BE2C (cell line): ENCODE measurements around the gene MYMK. TPM values are rescaled to one million over a fixed set of nuclear protein-coding genes. Genes with fewer than 3 reads are reported as not detected.

Experiments
- DNase-seq: peaks from one replicate; pipeline ENCODE4 v3.0.0-alpha.2; 2020
- H3K27me3 ChIP-seq: fragments of 250-450 bp; sonication (Bioruptor Pico); 2 replicates; pipeline ENCODE4 v1.5.1; 2020; ENCODE audit warnings: mild to moderate bottlenecking
- H3K36me3 ChIP-seq: fragments of 250-450 bp; sonication (Bioruptor Pico); 2 replicates; pipeline ENCODE4 v1.5.1; 2020; ENCODE audit warnings: mild to moderate bottlenecking
- H3K4me1 ChIP-seq: fragments of 250-450 bp; sonication (Bioruptor Pico); 2 replicates; pipeline ENCODE4 v1.5.1; 2020
- H3K4me3 ChIP-seq: 2 replicates; pipeline ENCODE4 v1.5.1; 2011; ENCODE audit warnings: low read depth, low read length
- H3K9me3 ChIP-seq: fragments of 250-450 bp; sonication (Bioruptor Pico); 2 replicates; pipeline ENCODE4 v1.5.1; 2020
- polyA plus RNA-seq: library from polyadenylated mRNA; unstranded; fragments of >200 nt; gene quantifications from one replicate; pipeline ENCODE4 v1.2.1, GENCODE V29; 2012; ENCODE audit warnings: low read depth, missing spikeins; ENCODE audit not compliant: insufficient read length, insufficient read depth
- TF ChIP-seq, protein P1 (sequence below): IDR thresholded peaks from 2 replicates; pipeline ENCODE4 v1.5.1; 2012; ENCODE audit warnings: mild to moderate bottlenecking, low read depth, low read length

MYMK gene
- polyA plus RNA-seq = not detected

DNA sequence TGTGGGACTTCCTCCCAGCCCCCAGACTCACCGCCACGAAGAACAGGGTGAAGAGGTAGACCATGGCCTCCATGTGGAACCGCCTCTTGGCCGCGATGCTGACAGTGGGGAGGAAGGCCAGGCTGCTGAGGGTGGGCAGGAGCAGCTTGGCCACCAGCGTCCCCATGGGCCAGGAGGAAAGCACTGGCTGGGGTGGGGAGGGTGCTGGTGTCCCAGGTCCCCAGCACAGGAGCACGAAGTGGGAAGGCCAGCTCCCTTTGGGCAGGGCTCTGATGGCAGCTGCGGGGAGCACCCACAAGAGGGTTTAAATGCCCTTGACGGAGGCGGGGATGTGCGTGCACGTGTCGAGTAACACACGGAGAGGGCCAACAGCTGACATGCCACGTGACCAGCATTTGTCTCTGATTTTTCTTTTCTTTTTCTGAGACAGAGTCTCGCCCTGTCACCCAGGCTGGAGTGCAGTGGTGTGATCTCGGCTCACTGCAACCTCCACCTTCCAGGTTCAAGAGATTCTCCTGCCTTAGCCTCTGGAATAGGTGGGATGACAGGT lies at the start of gene MYMK:
Gene MYMK (minus strand): TSS at position 281 of the 550 bp plus-strand sequence. CDS start 115 bp downstream, at position 166.
- TF ChIP-seq, protein P1, sequence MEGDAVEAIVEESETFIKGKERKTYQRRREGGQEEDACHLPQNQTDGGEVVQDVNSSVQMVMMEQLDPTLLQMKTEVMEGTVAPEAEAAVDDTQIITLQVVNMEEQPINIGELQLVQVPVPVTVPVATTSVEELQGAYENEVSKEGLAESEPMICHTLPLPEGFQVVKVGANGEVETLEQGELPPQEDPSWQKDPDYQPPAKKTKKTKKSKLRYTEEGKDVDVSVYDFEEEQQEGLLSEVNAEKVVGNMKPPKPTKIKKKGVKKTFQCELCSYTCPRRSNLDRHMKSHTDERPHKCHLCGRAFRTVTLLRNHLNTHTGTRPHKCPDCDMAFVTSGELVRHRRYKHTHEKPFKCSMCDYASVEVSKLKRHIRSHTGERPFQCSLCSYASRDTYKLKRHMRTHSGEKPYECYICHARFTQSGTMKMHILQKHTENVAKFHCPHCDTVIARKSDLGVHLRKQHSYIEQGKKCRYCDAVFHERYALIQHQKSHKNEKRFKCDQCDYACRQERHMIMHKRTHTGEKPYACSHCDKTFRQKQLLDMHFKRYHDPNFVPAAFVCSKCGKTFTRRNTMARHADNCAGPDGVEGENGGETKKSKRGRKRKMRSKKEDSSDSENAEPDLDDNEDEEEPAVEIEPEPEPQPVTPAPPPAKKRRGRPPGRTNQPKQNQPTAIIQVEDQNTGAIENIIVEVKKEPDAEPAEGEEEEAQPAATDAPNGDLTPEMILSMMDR = no peak
- no peak for DNase-seq
- H3K9me3 ChIP-seq = no peaks in the 10 kb centered on the region
- H3K36me3 ChIP-seq = no peaks in the 10 kb centered on the region
- no peak within 1 kb of the TSS for H3K4me3 ChIP-seq
- peaks cover 46% of the 10 kb centered on the region for H3K4me1 ChIP-seq
- no peaks in the 10 kb centered on the region for H3K27me3 ChIP-seq

DNA sequence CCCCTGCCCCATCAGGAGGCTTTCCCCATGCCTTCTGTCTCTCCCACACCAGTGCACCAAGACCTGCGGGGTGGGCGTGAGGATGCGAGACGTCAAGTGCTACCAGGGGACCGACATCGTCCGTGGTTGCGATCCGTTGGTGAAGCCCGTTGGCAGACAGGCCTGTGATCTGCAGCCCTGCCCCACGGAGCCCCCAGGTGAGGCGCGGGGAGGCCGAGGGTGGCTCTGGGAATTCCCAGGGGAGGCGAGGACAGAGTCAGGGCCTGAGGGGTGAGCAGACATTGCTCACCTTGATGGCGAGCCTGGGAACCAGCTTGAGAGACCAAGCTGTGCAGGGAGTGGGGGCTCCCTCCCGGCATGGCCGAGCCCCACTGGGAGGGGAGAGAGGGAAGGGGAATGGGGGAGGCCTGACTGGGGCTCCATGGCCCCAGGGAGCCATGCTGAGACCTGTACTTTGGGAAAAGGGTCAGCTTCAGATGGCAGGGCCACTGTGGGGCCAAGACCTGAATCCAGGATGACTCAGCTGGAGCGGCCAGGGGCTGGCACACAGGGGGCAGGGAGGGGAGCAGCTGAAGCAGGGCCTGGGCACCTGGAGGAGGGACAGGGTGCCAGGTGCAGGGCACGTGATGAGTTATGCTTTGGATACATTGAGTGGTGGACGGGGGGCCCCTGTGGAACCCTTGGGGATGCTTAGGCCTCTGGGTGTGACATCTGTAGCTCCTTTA lies 49.2 kb upstream of the MYMK start:
- TF ChIP-seq, protein P1 = no peak
- no peak for DNase-seq
- Histone ChIP-seq H3K36me3 (peaks cover 9% of the 10 kb centered on the region), H3K27me3 (no peaks in the 10 kb centered on the region), H3K4me3 (no peak overlapping the region), H3K4me1 (peaks cover 34% of the 10 kb centered on the region), H3K9me3 (no peaks in the 10 kb centered on the region)

- peak; percentile 58 for DNase-seq
- TF ChIP-seq, protein P1 = no peak
These were observed 48.1 kb upstream of the MYMK start for GRCh38 chr9:133572821-133573361.

DNA sequence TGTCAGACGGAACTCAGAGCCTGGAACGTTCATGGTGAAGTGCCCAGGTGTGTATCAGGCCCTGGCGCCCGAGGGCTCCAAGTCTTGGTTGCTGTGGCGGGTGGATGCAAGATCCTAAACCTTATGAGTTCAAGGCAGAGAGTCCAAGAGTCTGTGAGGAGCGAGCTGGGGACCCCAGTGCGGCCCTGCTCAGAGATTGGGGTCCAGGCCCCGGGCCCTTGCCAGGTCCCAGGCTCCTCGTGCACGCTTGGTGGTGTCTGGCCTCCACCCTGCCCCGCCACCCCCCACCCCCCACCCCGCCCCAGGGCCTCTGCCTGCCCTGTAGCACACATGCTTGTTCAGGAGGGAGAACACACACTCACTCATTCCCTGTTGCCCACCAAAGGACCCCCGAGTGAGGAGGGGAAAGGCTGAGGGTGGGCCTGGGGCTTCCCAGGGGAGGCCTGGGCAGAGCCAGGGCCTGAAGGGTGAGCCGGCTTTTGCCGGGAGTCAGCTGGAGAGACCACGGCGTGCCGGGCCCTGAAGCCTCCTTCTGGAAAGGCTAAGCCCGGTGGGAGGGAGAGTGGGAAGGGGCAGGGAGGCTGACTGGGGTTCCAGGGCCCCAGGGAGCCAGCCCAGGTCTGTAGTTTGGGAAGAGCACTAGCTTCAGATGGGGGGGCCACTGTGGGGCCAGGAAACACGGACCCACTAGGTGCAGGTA lies 47.3 kb upstream of the MYMK start:
- H3K4me1 ChIP-seq = peaks cover 33% of the 10 kb centered on the region
- TF ChIP-seq, protein P1 = no peak
- H3K9me3 ChIP-seq = no peaks in the 10 kb centered on the region
- no peaks in the 10 kb centered on the region for H3K27me3 ChIP-seq
- H3K36me3 ChIP-seq = no peaks in the 10 kb centered on the region
- H3K4me3 ChIP-seq = no peak overlapping the region
- DNase-seq = no peak

More at GRCh38 chr9:133572821-133573361, 48.1 kb upstream of the MYMK start:
- no peaks in the 10 kb centered on the region for H3K9me3 ChIP-seq
- no peaks in the 10 kb centered on the region; the same call in 1 of the 2 replicates for H3K36me3 ChIP-seq
- H3K4me1 ChIP-seq = peaks cover 36% of the 10 kb centered on the region
- H3K4me3 ChIP-seq = no peak overlapping the region
- H3K27me3 ChIP-seq = no peaks in the 10 kb centered on the region

DNA sequence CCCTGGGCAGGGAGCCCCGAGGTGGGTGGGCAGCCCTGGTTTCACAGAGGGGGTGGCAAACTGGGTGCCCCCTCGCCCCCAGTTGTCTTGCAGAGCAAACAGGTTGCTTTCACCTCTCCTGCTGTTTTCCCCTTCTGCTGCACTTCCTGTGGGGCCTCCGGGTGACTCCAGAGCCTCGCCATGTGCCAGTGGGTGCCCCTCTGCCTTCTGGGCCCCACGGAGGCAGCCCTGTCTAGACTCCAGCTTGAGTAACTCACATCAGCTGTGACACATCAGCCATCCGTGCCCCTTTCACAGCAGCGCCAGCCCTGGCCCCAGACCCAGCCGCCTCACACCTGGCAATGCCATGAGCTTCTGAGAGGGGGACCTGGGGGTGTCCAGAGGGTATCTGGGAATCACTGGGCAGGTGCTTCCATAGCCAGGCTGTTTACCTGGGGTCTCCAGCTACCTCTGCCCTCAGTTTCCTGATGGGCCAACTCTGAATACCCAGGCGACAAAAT lies 46.7 kb upstream of the MYMK start:
- H3K9me3 ChIP-seq = no peaks in the 10 kb centered on the region
- H3K4me3 ChIP-seq = no peak overlapping the region
- peaks cover 30% of the 10 kb centered on the region for H3K4me1 ChIP-seq
- H3K27me3 ChIP-seq = no peaks in the 10 kb centered on the region
- TF ChIP-seq, protein P1 = no peak
- no peak for DNase-seq
- H3K36me3 ChIP-seq = no peaks in the 10 kb centered on the region
